GM19023 (cell line): ENCODE data around the gene ESRRA.

ENCODE experiments used
- ATAC-seq: cut with Tn5 transposase; IDR thresholded peaks from one replicate; pipeline ENCODE4 v1.9.1; 2021; ENCODE audit warnings: mild to moderate bottlenecking, moderate library complexity; ENCODE audit not compliant: unreplicated experiment

The ESRRA gene

GRCh38 chr11:64291262-64291751, 14.0 kb upstream of the ESRRA start, which contains the start of gene KCNK4:
KCNK4 (plus strand) TSS chr11:64291302; CDS start chr11:64293019, 1,717 bp downstream.
- ATAC-seq = no peak

DNA sequence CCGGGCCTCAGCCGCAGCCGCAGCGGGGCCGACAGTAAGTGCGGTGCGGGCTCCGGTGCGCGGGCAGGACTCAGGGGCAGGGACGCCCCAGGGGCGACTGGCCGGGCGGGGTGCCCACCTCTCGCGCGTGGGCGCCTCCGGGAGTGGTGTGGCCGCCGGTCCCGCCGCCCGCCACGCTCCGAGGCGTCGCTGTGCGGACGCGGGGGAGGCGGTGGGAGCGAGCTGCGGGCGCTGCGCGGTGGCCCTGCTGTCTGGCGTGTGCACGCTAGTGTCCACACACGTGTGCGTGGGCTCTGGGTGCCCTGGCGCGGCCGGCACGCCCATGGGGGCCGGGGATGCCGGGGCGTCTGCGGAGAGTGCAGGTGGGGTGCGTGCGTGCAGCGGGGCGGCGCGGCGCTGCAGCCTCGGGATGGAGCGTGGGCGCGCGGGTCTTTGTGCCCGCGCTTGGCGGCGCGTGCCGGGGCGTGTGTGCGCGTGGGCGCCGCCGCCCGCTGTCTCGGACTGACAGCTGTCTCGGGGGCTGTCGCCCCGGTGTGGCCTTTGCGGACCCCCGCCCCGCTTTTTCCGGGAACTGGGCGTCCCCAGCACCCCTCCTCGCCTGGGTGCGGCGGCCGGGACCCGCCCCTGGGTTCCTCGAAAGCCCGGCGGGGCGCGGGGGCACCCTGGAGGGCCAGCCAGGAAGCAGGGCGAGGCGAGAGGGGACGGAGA, 13.4 kb upstream of the ESRRA start:
- ATAC-seq = no peak

GRCh38 chr11:64292460-64293254, 12.7 kb upstream of the ESRRA start:
- ATAC-seq = no peak

GRCh38 chr11:64294774-64295173, 10.6 kb upstream of the ESRRA start:
- no peak for ATAC-seq

GRCh38 chr11:64295760-64296159, 9.6 kb upstream of the ESRRA start:
- no peak for ATAC-seq

DNA sequence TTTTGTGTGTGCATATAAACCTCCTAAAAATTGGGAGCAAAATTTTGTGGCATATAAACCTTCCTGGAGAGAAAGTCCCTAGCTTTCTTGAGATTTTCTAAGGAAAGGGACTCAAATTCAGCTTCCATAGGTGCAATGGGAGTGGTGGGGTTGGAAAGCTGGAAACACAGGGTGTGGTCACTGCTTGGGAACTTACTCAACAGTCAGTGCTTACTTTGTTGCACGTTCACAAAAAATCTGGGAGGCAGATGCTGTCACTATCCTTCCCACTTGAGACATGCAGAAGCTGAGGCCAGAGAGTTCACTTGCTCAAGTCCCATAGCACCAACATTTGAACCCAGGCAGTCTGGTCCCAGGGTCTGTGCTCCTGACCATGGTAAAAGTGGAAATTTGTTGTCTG, 9.1 kb upstream of the ESRRA start:
- ATAC-seq = no peak

- no peak for ATAC-seq
These were observed 8.3 kb upstream of the ESRRA start for GRCh38 chr11:64296830-64297698.

- no peak for ATAC-seq
These were observed 7.5 kb upstream of the ESRRA start for GRCh38 chr11:64297699-64298358.

DNA sequence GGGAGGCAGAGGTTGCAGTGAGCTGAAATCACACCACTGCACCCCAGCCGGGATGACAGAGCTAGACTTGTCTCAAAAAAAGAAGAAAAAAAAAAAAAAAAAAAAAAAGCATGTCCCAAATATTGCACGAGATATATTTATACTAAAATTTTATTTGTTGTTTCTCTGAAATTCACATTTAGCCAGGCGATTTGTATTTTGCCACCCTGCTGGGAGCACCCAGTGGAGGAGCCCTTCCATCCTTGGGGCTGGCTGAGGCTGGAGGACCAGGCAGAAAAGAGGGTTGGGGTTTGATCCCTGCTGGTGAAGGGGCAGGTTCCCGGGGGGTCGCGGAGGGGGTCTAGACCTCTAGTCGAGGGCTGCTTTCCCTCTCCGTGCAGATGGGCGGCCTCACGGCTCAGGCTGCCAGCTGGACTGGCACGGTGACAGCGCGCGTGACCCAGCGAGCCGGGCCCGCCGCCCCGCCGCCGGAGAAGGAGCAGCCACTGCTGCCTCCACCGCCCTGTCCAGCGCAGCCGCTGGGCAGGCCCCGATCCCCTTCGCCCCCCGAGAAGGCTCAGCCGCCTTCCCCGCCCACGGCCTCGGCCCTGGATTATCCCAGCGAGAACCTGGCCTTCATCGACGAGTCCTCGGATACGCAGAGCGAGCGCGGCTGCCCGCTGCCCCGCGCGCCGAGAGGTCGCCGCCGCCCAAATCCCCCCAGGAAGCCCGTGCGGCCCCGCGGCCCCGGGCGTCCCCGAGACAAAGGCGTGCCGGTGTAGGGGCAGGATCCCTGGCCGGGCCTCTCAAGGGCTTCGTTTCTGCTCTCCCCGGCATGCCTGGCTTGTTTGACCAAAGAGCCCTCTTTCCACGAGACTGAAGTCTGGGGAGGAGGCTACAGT, 6.1 kb upstream of the ESRRA start:
- no peak for ATAC-seq

DNA sequence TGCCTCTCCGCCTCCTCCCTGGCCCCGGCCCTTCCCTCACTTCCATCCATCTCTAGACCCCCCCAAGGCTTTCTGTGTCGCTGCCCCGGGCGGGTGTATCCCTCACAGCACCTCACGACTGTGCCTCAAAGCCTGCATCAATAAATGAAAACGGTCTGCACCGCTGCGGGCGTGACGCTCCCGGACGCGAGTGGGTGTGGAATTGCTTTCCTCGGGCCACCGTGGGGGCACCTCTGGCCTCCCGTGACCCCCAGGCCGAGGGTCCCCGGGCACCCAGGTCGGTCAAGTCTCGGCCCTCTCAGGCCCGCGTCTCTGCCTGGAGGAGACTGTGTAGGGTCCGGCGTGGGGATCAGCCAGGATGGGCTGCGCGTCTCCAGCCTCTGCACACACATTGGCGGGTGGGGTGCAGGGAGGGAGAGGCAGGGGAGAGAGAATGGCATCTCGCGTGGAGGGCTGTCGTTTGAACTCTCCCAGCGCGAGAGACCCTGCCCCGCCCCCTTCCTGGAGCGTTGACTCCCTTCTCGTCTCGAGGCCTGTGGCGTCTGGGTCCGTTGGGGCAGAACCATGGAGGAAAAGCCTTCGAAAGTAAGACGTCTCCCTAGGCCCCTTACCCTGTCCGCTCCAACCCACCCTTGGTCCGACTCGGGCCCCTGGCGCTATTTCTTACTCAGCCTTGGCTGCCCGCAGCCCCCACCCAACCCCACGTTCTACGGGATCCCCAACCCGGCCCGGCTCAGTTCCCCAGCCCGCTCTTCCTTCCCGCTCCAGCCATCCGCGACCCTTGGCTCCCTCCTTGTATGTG, 5.3 kb upstream of the ESRRA start, which contains the start of gene CATSPERZ:
CATSPERZ (plus strand) TSS at position 512 of the 802 bp plus-strand sequence; CDS start at position 565, 53 bp downstream.
- no peak for ATAC-seq

DNA sequence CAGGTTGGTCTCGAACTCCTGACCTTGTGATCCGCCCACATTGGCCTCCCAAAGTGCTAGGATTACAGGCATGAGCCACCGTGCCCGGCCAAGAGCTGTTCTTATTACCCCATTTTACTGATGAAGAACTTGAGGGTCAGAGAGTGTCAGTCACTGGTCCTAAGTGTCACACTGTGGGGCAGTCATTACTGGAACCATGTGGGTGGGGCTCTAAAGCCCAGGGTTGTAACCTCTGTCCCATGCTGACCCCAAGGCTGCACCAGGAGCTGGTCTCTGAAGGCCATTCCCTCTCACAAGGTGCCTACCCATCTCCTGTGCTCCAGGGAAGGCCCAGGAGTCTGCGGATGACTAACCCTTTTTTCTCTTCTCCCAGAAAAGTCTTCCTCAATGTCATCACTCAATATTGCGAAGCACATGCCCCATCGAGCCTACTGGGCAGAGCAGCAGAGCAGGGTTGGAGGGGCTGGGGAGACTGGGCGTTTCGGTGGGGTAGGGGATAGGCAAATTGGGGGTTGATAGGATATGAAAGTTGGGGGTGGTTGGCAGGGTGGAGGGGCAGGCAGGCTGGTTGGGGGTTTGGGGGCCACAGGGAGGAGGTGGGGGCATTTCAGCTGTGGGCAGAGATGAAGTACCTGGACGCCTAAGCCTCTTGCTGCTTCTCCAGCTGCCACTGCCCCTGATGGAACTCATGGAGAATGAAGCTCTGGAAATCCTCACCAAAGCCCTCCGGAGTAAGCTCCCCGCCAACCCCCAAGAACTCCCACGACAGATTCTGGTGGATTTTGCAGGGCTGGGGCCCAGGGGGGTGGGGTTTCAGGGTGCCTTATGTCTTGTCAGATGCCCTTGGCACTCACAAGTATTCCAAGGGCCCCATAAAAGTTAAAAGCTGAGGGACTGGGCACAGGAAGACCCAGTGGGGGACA, 2.0 kb upstream of the ESRRA start:
- no peak for ATAC-seq

DNA sequence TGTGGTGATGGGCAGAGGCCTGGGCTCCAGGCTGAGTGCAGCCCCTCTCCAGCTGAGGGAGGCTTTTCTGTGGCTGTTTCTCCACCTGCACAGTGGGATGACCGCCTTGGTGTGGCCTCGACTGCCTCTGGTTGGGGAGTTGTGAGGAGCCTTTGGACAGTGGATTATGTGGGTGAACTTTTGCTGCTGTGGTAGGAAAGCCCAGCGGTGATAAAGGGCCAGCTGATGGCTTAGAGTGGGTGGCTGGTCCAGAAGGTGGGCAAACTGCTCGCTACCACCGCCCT, 1.4 kb upstream of the ESRRA start:
- no peak for ATAC-seq

DNA sequence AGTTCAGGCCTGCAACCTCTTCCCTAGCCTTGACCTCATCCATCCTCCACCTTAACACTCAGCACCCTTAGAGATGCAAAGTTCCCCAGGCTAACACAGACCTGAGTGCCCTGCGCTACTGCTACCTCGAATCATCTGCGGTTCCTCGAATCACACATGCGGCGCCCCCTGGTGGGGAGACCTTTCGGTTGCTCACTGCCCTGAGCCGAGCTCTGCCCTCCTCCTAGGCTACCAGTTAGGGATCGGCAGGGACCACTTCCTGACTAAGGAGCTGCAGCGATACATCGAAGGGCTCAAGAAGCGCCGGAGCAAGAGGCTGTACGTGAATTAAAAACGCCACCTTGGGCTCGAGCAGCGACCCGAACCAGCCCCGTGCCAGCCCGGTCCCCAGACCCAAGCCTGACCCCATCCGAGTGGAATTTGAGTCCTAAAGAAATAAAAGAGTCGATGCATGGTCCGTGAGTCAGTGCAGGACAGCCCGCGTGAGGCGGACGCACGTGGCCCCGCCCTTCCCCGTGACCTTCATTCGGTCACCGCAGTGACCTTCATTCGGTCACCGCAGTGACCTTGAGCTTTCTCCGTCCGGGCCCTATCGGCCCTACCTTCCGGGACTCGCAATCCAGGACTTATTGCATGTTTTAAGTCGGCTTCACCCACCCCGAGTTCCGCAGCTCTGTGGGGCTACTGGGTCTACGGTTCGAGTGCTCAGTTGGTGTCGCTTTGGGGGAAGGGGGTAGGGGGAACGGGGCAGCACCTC, 830 bp upstream of the ESRRA start:
- ATAC-seq = peak; percentile 29

GRCh38 chr11:64305691-64306562, 603 bp downstream of the ESRRA start:
- peak; percentile 26 for ATAC-seq

DNA sequence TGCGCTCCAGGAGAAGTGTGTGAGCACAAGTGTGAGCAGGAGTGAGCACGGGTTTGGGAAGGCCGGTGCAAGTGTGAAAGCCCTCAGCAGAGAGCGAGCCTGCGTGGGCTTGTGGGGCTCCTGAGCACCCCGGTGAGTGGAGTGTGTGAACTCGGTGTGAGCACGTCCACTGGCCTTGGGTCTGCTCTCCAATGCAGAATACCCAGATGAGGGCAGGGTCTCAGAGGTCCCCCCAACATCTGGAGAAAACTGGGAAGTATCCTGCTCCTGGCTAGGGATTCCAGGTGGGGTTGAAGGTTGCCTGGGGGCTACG, 1.2 kb downstream of the ESRRA start:
- ATAC-seq = no peak

- ATAC-seq = no peak
These were observed 1.7 kb downstream of the ESRRA start for GRCh38 chr11:64306876-64307622.
